Osteoblast (primary cell): ENCODE data around the gene P4HTM. TPM values are rescaled to one million over a fixed set of nuclear protein-coding genes. Genes with fewer than 3 reads are reported as not detected.
A peak's percentile ranks its signal among the peaks of the same experiment; 100 is the strongest.

Source experiments
- DNase-seq: peaks from one replicate; pipeline ENCODE4 v3.0.0; 2011; ENCODE audit warnings: low spot score, mixed read lengths; ENCODE audit not compliant: insufficient read length; ENCODE audit errors: missing footprints
- H2AFZ ChIP-seq: 2 replicates; pipeline ENCODE4 v1.6.0; 2011; ENCODE audit warnings: mild to moderate bottlenecking, low read length
- H3K27ac ChIP-seq: 2 replicates; pipeline ENCODE4 v1.5.1; 2011; ENCODE audit warnings: mild to moderate bottlenecking, low read depth, low read length, moderate library complexity
- H3K27me3 ChIP-seq: 2 replicates; pipeline ENCODE4 v1.6.0; 2012; ENCODE audit warnings: mild to moderate bottlenecking, control low read depth, inconsistent platforms, low read length, moderate library complexity; ENCODE audit not compliant: insufficient read depth
- H3K36me3 ChIP-seq: 2 replicates; pipeline ENCODE4 v1.5.1; 2011; ENCODE audit warnings: mild to moderate bottlenecking, low read length, control low read depth, moderate library complexity; ENCODE audit not compliant: insufficient read depth
- H3K4me1 ChIP-seq: 2 replicates; pipeline ENCODE4 v1.5.1; 2011; ENCODE audit warnings: mild to moderate bottlenecking, low read length, control low read depth, moderate library complexity; ENCODE audit not compliant: insufficient read depth
- H3K4me2 ChIP-seq: 2 replicates; pipeline ENCODE4 v1.6.0; 2011; ENCODE audit warnings: mild to moderate bottlenecking, low read length; ENCODE audit not compliant: insufficient read depth
- H3K4me3 ChIP-seq: fragments of 200-600 bp; sonication (generic); 3 replicates; pipeline ENCODE4 v1.5.1; 2012; ENCODE audit warnings: mild to moderate bottlenecking, low read length, inconsistent platforms; ENCODE audit not compliant: insufficient read depth
- H3K79me2 ChIP-seq: 2 replicates; pipeline ENCODE4 v1.6.0; 2012; ENCODE audit warnings: mild to moderate bottlenecking, low read length, control low read depth, inconsistent platforms; ENCODE audit not compliant: insufficient read depth
- H3K9me3 ChIP-seq: 2 replicates; pipeline ENCODE4 v1.5.1; 2011; ENCODE audit warnings: low read depth, low read length, control low read depth
- H4K20me1 ChIP-seq: 2 replicates; pipeline ENCODE4 v1.6.0; 2012; ENCODE audit warnings: mild to moderate bottlenecking, low read length, control low read depth; ENCODE audit not compliant: insufficient read depth
- total RNA-seq: library from RNA; depleted of rRNA; stranded (reverse); fragments of >200 nt; gene quantifications from 2 replicates; pipeline ENCODE4 v1.2.3, GENCODE V29; 2012
- TF ChIP-seq, protein P1 (sequence below): IDR thresholded peaks from 2 replicates; pipeline ENCODE4 v1.5.1; 2011; ENCODE audit warnings: mild to moderate bottlenecking, low read depth, low read length, moderate library complexity; ENCODE audit errors: extremely low read depth

Gene P4HTM
- total RNA-seq, 1 donor, result 31.8 TPM

DNA sequence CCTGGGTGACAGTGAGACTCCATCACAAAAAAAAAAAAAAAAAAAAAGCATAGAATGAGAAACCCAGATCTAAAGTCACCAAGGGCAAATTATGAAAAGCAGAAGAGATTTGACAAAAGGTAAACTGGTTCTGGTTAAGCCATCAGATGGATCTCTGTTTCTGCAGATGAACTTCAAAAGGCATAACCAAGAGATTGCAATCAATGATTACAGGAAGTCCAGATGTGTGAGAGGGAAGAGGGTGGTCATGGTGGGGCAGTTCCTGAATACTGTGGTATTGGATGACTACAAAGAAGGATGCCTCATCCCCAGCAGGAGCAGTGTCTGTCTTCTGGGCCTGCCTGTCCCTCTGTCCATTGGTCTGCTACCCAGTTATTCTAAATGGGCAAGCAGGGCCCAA is 3.8 kb downstream of the P4HTM start:
- Histone ChIP-seq H2AFZ (no peak overlapping the region), H3K36me3 (peaks cover 9% of the 10 kb centered on the region), H4K20me1 (peaks cover 11% of the 10 kb centered on the region), H3K9me3 (no peaks in the 10 kb centered on the region), H3K4me1 (peaks cover 21% of the 10 kb centered on the region), H3K27ac (no peak overlapping the region), H3K27me3 (no peaks in the 10 kb centered on the region), H3K4me3 (no peak overlapping the region), H3K79me2 (peaks cover 47% of the 10 kb centered on the region), H3K4me2 (no peak overlapping the region)
- DNase-seq, result no peak
- TF ChIP-seq, protein P1, sequence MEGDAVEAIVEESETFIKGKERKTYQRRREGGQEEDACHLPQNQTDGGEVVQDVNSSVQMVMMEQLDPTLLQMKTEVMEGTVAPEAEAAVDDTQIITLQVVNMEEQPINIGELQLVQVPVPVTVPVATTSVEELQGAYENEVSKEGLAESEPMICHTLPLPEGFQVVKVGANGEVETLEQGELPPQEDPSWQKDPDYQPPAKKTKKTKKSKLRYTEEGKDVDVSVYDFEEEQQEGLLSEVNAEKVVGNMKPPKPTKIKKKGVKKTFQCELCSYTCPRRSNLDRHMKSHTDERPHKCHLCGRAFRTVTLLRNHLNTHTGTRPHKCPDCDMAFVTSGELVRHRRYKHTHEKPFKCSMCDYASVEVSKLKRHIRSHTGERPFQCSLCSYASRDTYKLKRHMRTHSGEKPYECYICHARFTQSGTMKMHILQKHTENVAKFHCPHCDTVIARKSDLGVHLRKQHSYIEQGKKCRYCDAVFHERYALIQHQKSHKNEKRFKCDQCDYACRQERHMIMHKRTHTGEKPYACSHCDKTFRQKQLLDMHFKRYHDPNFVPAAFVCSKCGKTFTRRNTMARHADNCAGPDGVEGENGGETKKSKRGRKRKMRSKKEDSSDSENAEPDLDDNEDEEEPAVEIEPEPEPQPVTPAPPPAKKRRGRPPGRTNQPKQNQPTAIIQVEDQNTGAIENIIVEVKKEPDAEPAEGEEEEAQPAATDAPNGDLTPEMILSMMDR, result no peak

DNA sequence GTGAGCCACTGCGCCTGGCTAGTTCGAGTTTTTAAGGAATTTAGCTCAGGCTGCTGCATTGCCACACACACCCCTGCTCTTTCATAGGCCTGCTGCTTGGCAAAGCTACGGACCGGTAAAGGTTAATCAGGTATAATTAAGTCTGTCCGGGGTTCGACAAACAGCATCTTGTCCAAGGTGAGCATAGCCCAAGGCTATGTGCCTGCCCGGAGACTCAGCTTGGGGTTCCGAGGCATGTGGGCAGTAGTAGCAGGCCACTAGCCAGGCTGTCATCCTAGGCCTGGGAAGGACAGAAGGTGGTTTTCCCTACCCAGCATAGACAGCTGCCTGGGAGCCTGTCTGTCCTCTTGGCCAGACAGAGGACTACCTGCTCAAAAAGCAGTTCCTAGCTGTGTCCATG is 6.6 kb downstream of the P4HTM start:
- peak; percentile 82 for DNase-seq
- Histone ChIP-seq H3K4me1 (peaks cover 3% of the 10 kb centered on the region), H3K36me3 (peaks cover 9% of the 10 kb centered on the region), H3K79me2 (peaks cover 27% of the 10 kb centered on the region), H3K4me3 (no peak overlapping the region), H3K27ac (no peak overlapping the region), H4K20me1 (peaks cover 6% of the 10 kb centered on the region), H2AFZ (no peak overlapping the region), H3K27me3 (no peaks in the 10 kb centered on the region), H3K9me3 (no peaks in the 10 kb centered on the region), H3K4me2 (no peak overlapping the region)
- TF ChIP-seq, protein P1, result no peak

DNA sequence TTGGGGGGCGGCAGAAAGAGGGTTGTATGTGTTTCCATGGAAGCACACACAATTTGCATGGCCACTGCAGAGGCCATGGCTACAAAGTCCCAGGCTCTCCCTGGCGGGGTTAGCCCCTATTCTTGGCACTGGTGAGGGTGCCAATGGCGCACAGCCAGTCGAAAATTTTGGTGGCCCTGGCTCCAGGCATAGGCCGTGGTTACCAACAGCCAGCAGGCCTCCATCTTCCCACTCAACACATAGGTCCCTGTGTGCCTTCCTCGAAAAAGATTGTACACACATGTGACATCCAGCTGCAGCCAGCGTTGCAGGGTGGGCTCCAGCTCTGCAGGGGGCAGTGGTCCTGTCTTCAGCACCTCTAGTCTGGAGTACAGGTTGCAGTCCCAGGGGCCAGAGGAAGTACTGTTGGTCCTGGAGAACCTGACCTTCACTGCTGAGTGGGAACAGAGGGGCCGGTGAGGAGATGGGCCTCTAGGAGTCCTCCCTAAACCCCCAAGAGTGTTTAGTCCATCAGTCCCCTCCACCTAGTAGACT is 7.1 kb downstream of the P4HTM start:
- Histone ChIP-seq H2AFZ (no peak overlapping the region), H3K4me2 (no peak overlapping the region), H3K27ac (no peak overlapping the region), H3K9me3 (no peaks in the 10 kb centered on the region), H3K27me3 (no peaks in the 10 kb centered on the region), H3K4me3 (no peak overlapping the region), H4K20me1 (peaks cover 2% of the 10 kb centered on the region), H3K79me2 (peaks cover 22% of the 10 kb centered on the region), H3K36me3 (peaks cover 9% of the 10 kb centered on the region), H3K4me1 (no peaks in the 10 kb centered on the region)
- TF ChIP-seq, protein P1, result no peak
- no peak for DNase-seq

DNA sequence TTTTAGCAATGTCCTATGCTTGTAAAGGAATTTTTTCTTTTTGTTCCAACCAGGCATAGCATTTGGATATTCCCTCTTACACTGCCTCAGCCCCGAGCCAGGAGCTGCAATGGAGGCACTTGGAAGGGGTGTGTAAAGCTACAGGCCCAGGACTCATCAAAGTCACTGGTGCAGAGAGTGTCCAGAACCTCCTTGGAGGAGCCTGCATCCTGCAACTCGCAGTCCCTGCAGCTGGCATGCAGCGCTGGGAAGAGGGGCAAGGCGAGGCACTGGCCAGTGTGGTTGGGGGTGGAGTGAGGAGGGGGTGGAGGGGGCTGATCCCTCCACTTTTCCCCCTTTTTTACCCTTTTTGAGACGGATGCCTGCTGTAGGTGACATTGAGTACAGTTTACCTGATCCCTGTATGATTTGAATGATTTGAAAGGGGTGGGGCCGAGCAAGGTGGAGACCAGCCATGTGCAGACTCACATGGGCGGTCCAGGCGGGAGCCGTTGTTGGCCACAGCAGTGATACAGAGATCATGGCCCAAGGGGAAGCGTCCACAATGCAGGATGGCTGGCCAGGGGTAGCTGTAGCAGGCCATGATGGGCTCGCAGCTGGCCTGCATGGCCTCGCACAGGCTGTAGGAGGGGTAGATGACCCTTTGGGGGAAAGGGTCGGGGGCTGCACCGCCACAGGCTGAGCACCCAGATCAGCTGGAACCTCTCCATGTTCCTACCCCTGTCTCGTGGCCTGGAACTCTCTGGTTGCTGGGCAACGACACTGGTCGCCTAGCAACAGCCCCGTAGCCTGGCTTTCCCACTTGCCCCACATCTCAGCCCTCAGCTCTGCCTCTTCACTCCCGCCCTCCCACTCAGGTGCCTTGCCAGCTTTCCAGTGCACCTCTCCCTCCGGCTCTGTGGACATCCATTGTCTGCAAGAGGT is 7.9 kb downstream of the P4HTM start:
- H3K4me2 ChIP-seq, result no peak overlapping the region
- no peaks in the 10 kb centered on the region for H3K9me3 ChIP-seq
- no peak overlapping the region for H3K4me3 ChIP-seq
- H4K20me1 ChIP-seq, result peaks cover 2% of the 10 kb centered on the region
- H3K27ac ChIP-seq, result no peak overlapping the region
- H3K27me3 ChIP-seq, result no peaks in the 10 kb centered on the region
- H2AFZ ChIP-seq, result no peak overlapping the region
- peak; percentile 34 for DNase-seq
- peaks cover 9% of the 10 kb centered on the region for H3K36me3 ChIP-seq
- H3K4me1 ChIP-seq, result no peaks in the 10 kb centered on the region
- H3K79me2 ChIP-seq, result peaks cover 18% of the 10 kb centered on the region
- TF ChIP-seq, protein P1, result no peak
